DOHH2 (cell line): Measurements from ENCODE around the gene SYT3.

Source experiments
- CTCF ChIP-seq: fragments of 200-600 bp; sonication (generic); IDR thresholded peaks from one replicate; pipeline ENCODE4 v1.5.1; 2014; ENCODE audit warnings: antibody characterized with exemption, mild to moderate bottlenecking, low read depth, low read length; ENCODE audit not compliant: poor library complexity, severe bottlenecking
- EZH2phosphoT487 ChIP-seq: fragments of 200-600 bp; sonication (generic); IDR thresholded peaks from 2 replicates; pipeline ENCODE4 v1.6.1; 2017; ENCODE audit warnings: borderline replicate concordance, mild to moderate bottlenecking, antibody characterized with exemption, low read length, moderate library complexity, mixed read lengths

- TF ChIP-seq CTCF, result no peak
- TF ChIP-seq EZH2phosphoT487, result no peak
Measured at GRCh38 chr19:50636317-50637085, 3.2 kb downstream of the SYT3 start.
